Endothelial cell of umbilical vein (primary cell): ENCODE results near the gene PARP1. TPM values are rescaled to one million over a fixed set of nuclear protein-coding genes. Genes with fewer than 3 reads are reported as not detected.

Experiments used
- BruUV-seq: library from RNA; stranded (reverse); fragments of 400-500 nt; replicated peaks from 2 replicates; lab custom pipeline; 2021; lab: Mats Ljungman, UMichigan
- CTCF ChIA-PET: fragments of 300-600, 350-600 bp; sonication (Branson Sonifier 250); formaldehyde crosslinking; loops from one replicate; lab custom pipeline; 2021; ENCODE audit warnings: antibody characterized with exemption, inconsistent platforms; lab: Charles Lee
- POLR2A ChIA-PET: fragments of 300-600, 350-600 bp; sonication (Branson Sonifier 250); formaldehyde crosslinking; loops from one replicate; lab custom pipeline; 2021; ENCODE audit warnings: antibody characterized with exemption, inconsistent platforms; lab: Charles Lee
- DNase-seq: peaks from one replicate; pipeline ENCODE4 v3.0.0-alpha.2; 2011; ENCODE audit warnings: low read depth, low spot score
- FAIRE-seq: peaks from 2 replicates; lab custom pipeline; 2011; peaks lifted over from hg19 to GRCh38; lab: Jason Lieb, UNC
- H2AFZ ChIP-seq: 2 replicates; pipeline ENCODE4 v1.6.0; 2012; ENCODE audit warnings: low read depth, low read length, control low read depth, inconsistent platforms
- H3K27ac ChIP-seq: 2 replicates; pipeline ENCODE4 v1.5.1; 2011; ENCODE audit warnings: low read depth, mild to moderate bottlenecking, control low read depth, low read length, moderate library complexity; ENCODE audit not compliant: insufficient read depth
- H3K27me3 ChIP-seq, 2 experiments: 2 replicates each; pipeline versions ENCODE4 v1.6.0 to v1.6.1; 2011; ENCODE audit warnings: low read length in 2 of 2, mixed read lengths in 1 of 2; ENCODE audit not compliant: control insufficient read depth in 2 of 2, insufficient read depth in 2 of 2
- H3K36me3 ChIP-seq, 2 experiments: 2 replicates in 1 of 2; 3 replicates in 1 of 2; pipeline ENCODE4 v1.5.1; 2011; ENCODE audit warnings: low read length in 2 of 2, mild to moderate bottlenecking in 1 of 2, moderate library complexity in 1 of 2; ENCODE audit not compliant: control insufficient read depth in 2 of 2, insufficient read depth in 2 of 2; ENCODE audit errors: extremely low read depth in 1 of 2
- H3K4me1 ChIP-seq: 3 replicates; pipeline ENCODE4 v1.5.1; 2011; ENCODE audit warnings: mild to moderate bottlenecking, low read length; ENCODE audit not compliant: control insufficient read depth, insufficient read depth; ENCODE audit errors: extremely low read depth
- H3K4me2 ChIP-seq: 2 replicates; pipeline ENCODE4 v1.6.1; 2011; ENCODE audit warnings: low read length, control low read depth, mixed read lengths; ENCODE audit not compliant: insufficient read depth
- H3K4me3 ChIP-seq, 3 experiments: fragments of 200-600 bp in 1 of 3; sonication (generic), shearing (Covaris generic) in 1 of 3; replicated peaks in 1 of 3; 2 replicates each; pipeline ENCODE4 v1.5.1; 2011 to 2016; ENCODE audit warnings: control low read depth in 3 of 3, low read length in 3 of 3, mild to moderate bottlenecking in 2 of 3, inconsistent platforms in 1 of 3, low read depth in 1 of 3, moderate library complexity in 1 of 3; ENCODE audit not compliant: insufficient read depth in 1 of 3
- H3K79me2 ChIP-seq: 2 replicates; pipeline ENCODE4 v1.6.0; 2012; ENCODE audit warnings: low read length, inconsistent platforms; ENCODE audit not compliant: control insufficient read depth, insufficient read depth
- H3K9ac ChIP-seq: replicated peaks from 2 replicates; pipeline ENCODE3; 2011; ENCODE audit warnings: low read length, control low read depth; ENCODE audit not compliant: insufficient read depth; ENCODE audit errors: extremely low read depth
- H3K9me1 ChIP-seq: replicated peaks from 3 replicates; pipeline ENCODE4 v1.6.0; 2011; ENCODE audit warnings: mild to moderate bottlenecking, low read length; ENCODE audit not compliant: control insufficient read depth, insufficient read depth; ENCODE audit errors: extremely low read depth
- H3K9me3 ChIP-seq: replicated peaks from 2 replicates; pipeline ENCODE4 v1.5.1; 2012; ENCODE audit warnings: low read length, inconsistent platforms; ENCODE audit not compliant: control insufficient read depth, insufficient read depth
- H4K20me1 ChIP-seq: replicated peaks from 2 replicates; pipeline ENCODE3; 2011; ENCODE audit warnings: mild to moderate bottlenecking, low read length; ENCODE audit not compliant: control insufficient read depth, insufficient read depth; ENCODE audit errors: extremely low read depth
- CTCF ChIP-seq, 2 donors: IDR thresholded peaks; 1 replicate in 1 of 2; 2 replicates in 1 of 2; pipeline ENCODE4 v1.5.1; 2011; ENCODE audit warnings: low read length in 2 of 2, mild to moderate bottlenecking in 2 of 2, moderate library complexity in 2 of 2, control low read depth in 1 of 2, inconsistent platforms in 1 of 2, low read depth in 1 of 2; ENCODE audit not compliant: insufficient read depth in 1 of 2; ENCODE audit errors: extremely low read depth in 1 of 2
- EZH2 ChIP-seq: IDR thresholded peaks from 2 replicates; pipeline ENCODE4 v1.6.1; 2012; ENCODE audit warnings: borderline replicate concordance, low read depth, mild to moderate bottlenecking, moderate library complexity, low read length, inconsistent platforms; ENCODE audit not compliant: severe bottlenecking
- FOS ChIP-seq: IDR thresholded peaks from 2 replicates; pipeline ENCODE4 v1.6.1; 2011; ENCODE audit warnings: mild to moderate bottlenecking, low read length, moderate library complexity, borderline replicate concordance; ENCODE audit not compliant: insufficient read depth
- GATA2 ChIP-seq: IDR thresholded peaks from 2 replicates; pipeline ENCODE4 v1.7.0; 2011; ENCODE audit warnings: low read depth, mild to moderate bottlenecking, moderate library complexity, mixed read lengths, low read length; ENCODE audit not compliant: insufficient read length, insufficient read depth
- JUN ChIP-seq: IDR thresholded peaks from 2 replicates; pipeline ENCODE4 v1.6.1; 2011; ENCODE audit warnings: borderline replicate concordance, low read depth; ENCODE audit not compliant: insufficient read length, insufficient read depth
- MAX ChIP-seq: IDR thresholded peaks from 2 replicates; pipeline ENCODE4 v1.6.1; 2011; ENCODE audit not compliant: insufficient read depth, insufficient read length
- MYC ChIP-seq: IDR thresholded peaks from one replicate; pipeline ENCODE4 v1.6.1; 2011; ENCODE audit warnings: mild to moderate bottlenecking, low read depth, low read length
- POLR2A ChIP-seq: IDR thresholded peaks from 2 replicates; pipeline ENCODE4 v1.6.1; 2012; ENCODE audit warnings: low read depth, mild to moderate bottlenecking, control low read depth, low read length
- POLR2AphosphoS5 ChIP-seq: IDR thresholded peaks from 2 replicates; pipeline ENCODE4 v1.6.1; 2012; ENCODE audit warnings: low read depth, mild to moderate bottlenecking, control low read depth, low read length, moderate library complexity; ENCODE audit not compliant: insufficient read depth
- dilution Hi-C: fragments of 300-500 bp; cut with MboI; formaldehyde crosslinking; loops from one replicate; pipeline ENCODE4 v1.15.0; 2019; ENCODE audit warnings: low sequenced_read_pairs; ENCODE audit not compliant: extremely low pct_ligation_motif_present
- intact Hi-C: fragments of 100-400 bp; cut with micrococcal nuclease; formaldehyde crosslinking; loops from one replicate; pipeline ENCODE4 v1.10.0; 2022
- polyA plus RNA-seq, 4 experiments: library from polyadenylated mRNA; depleted of rRNA in 3 of 4; stranded (reverse) in 3 of 4; unstranded in 1 of 4; fragments of >200 nt; gene quantifications; 2 replicates each; pipeline versions ENCODE4 v1.2.1 to v1.2.3, GENCODE V29; 2011 to 2012; ENCODE audit warnings: missing spikeins in 1 of 4
- total RNA-seq: library from RNA; stranded (reverse); gene quantifications from 2 replicates; pipeline ENCODE4 v1.2.3, GENCODE V29; 2021

Gene PARP1
- total and polyA plus RNA-seq, 2 donors (not counting 3 experiments of a cell fraction or from before 2014, with no cell fraction given) = 136 to 160 TPM

DNA sequence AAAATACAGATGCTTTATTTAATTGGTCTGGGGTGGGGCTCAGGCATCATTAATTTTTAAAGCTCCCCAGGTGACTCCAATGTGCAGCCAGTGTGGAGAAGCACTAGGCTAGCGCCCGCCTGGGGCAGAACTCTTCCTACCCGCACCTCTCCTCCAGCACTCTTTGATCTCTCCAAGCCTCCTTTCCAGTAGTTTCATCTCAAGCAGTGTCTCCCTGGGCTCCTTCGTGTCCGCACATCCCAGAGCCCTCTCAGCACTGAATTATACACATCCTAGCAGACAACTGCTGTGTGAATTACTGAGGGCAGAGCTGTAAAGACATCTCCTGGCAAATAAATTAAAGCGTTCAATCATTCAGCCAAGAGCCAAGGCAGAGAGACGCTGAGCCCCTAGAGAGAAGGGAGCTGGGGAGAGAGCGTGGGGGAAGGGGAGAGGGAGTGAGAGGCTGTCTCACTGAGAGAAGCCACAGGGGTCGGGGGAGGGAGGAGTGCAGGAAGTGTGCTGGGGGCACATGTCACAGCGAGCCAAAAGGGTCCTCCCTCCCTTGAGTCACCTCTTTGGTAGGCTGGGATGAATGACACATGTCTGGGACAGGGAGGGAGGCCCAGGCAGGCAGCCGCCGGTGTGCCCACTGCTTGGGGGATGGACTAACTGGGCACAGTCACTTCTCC is 21.0 kb upstream of the PARP1 start:
- no peak overlapping the region for H3K4me3 ChIP-seq
- DNase-seq (no peak), FAIRE-seq (no peak)
- no peaks in the 10 kb centered on the region for H3K9me1 ChIP-seq
- H3K27ac ChIP-seq = no peak overlapping the region
- no peaks in the 10 kb centered on the region for H3K36me3 ChIP-seq
- POLR2A ChIA-PET = no interaction called here
- no peaks in the 10 kb centered on the region for H3K4me1 ChIP-seq
- no peaks in the 10 kb centered on the region for H4K20me1 ChIP-seq
- peaks cover 4 to 5% of the 10 kb centered on the region in 2 experiments for H3K27me3 ChIP-seq
- no TSS peak for BruUV-seq
- TF ChIP-seq CTCF (IDR thresholded peaks at IDR 0.05; ENCODE audit: extremely low read depth in 1 of 2, insufficient read depth in 1 of 2, low read depth in 1 of 2, low read length in 2 of 2) = no peak
- TF ChIP-seq POLR2AphosphoS5 = no peak
- no peak for TF ChIP-seq FOS
- no peak for TF ChIP-seq POLR2A
- TF ChIP-seq JUN = no peak
- TF ChIP-seq EZH2 = no peak
- TF ChIP-seq MAX = no peak
- TF ChIP-seq GATA2 = no peak
- TF ChIP-seq MYC = no peak
- no peak overlapping the region for H2AFZ ChIP-seq
- no peak overlapping the region for H3K9ac ChIP-seq
- intact Hi-C loops (no loop called here), dilution Hi-C loops (no loop called here)
- no peaks in the 10 kb centered on the region for H3K9me3 ChIP-seq
- CTCF ChIA-PET = no interaction called here
- no peak overlapping the region for H3K4me2 ChIP-seq
- no peaks in the 10 kb centered on the region for H3K79me2 ChIP-seq
